Endodermal cell (in vitro differentiated cells): ENCODE results near the gene DOK3. TPM values are rescaled to one million over a fixed set of nuclear protein-coding genes. Genes with fewer than 3 reads are reported as not detected.

Experiments
- DNase-seq: peaks from one replicate; pipeline ENCODE4 v3.0.0-alpha.2; 2017
- H3K27ac ChIP-seq: 2 replicates; pipeline ENCODE4 v1.5.1; 2013; ENCODE audit warnings: mild to moderate bottlenecking, low read depth, low read length, moderate library complexity
- H3K27me3 ChIP-seq: 2 replicates; pipeline ENCODE4 v1.6.1; 2013; ENCODE audit warnings: mild to moderate bottlenecking, low read length, moderate library complexity; ENCODE audit not compliant: insufficient read depth, control insufficient read depth, poor library complexity, severe bottlenecking
- H3K36me3 ChIP-seq: 2 replicates; pipeline ENCODE4 v1.7.0; 2013; ENCODE audit warnings: mild to moderate bottlenecking, low read length, moderate library complexity; ENCODE audit not compliant: control insufficient read depth, insufficient read depth
- H3K4me1 ChIP-seq: one replicate; pipeline ENCODE4 v1.7.0; 2013; ENCODE audit warnings: low read length; ENCODE audit not compliant: control insufficient read depth, insufficient read depth
- H3K4me3 ChIP-seq: 2 replicates; pipeline ENCODE4 v1.5.1; 2013; ENCODE audit warnings: mild to moderate bottlenecking, low read length, moderate library complexity
- H3K9ac ChIP-seq: 2 replicates; pipeline ENCODE4 v1.6.1; 2013; ENCODE audit warnings: mild to moderate bottlenecking, low read length, moderate library complexity; ENCODE audit not compliant: poor library complexity, severe bottlenecking; ENCODE audit errors: extremely low read depth
- H3K9me3 ChIP-seq: 2 replicates; pipeline ENCODE4 v1.6.1; 2013; ENCODE audit warnings: mild to moderate bottlenecking, low read length, moderate library complexity; ENCODE audit not compliant: control insufficient read depth
- H3K27ac Mint-ChIP-seq: 2 replicates; pipeline ENCODE4 v1.8.0; 2020; ENCODE audit warnings: mixed read lengths
- H3K27me3 Mint-ChIP-seq: 2 replicates; pipeline ENCODE4 v1.8.0; 2021; ENCODE audit warnings: mild to moderate bottlenecking, mixed read lengths; ENCODE audit not compliant: insufficient read depth
- H3K36me3 Mint-ChIP-seq: 2 replicates; pipeline ENCODE4 v1.8.0; 2020; ENCODE audit warnings: low read depth, mixed read lengths
- H3K4me1 Mint-ChIP-seq: 2 replicates; pipeline ENCODE4 v1.8.0; 2020; ENCODE audit warnings: mixed read lengths
- H3K4me3 Mint-ChIP-seq: 2 replicates; pipeline ENCODE4 v1.8.0; 2020; ENCODE audit warnings: mild to moderate bottlenecking, moderate library complexity, mixed read lengths
- H3K9me3 Mint-ChIP-seq: 2 replicates; pipeline ENCODE4 v1.8.0; 2020; ENCODE audit warnings: mild to moderate bottlenecking, mixed read lengths
- WGBS, 2 experiments: methylation state at CpG; one replicate each; pipeline versions ENCODE4 v1.1.5 to v1.1.7; 2013; ENCODE audit warnings: missing lambda C conversion rate in 2 of 2, mixed read lengths in 1 of 2; ENCODE audit not compliant: insufficient coverage in 1 of 2, insufficient read length in 1 of 2; 5-methylcytosine and 5-hydroxymethylcytosine counted together
- total RNA-seq, 2 donors: library from RNA; stranded (reverse); fragmentation: NEBNext Ultra II Directional in 1 of 2; extraction: Animal tissue kit (Norgen Biotek cat#: 25700) in 1 of 2; gene quantifications; 2 replicates in 1 of 2; 3 replicates in 1 of 2; pipeline ENCODE4 v1.2.1, GENCODE V29; 2021
- TF ChIP-seq, protein P1 (sequence below): fragments of 200-600 bp; sonication (generic); conservative IDR thresholded peaks from 2 replicates; pipeline ENCODE4 v1.5.0; 2021; ENCODE audit warnings: antibody characterized with exemption, mild to moderate bottlenecking

The DOK3 gene
- total RNA-seq, 2 donors from 2014 or later, result 2.1 to 7.7 TPM

DNA sequence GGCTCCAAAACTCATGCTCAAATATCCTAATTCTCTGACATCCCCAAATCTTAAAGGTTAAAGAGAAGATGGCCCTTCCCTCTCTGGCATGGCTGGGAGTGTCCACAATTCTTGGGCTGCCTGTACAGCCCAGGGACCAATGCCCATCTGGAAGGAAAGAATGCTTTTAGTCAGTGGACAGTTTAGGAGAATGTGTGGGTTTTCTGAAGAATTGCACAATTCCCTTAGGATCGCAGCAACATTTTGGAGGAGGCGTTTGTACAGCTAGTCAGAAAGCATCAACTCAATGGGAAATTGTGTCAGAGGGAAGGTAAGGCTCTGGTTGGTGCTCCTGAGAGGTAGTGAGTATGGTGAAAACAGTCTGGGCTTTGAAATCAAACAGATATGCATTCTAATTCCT lies 29.8 kb upstream of the DOK3 start:
- H3K4me3 Mint-ChIP-seq, result no peak overlapping the region
- WGBS, 2 experiments, result 95 to 100% methylated on average over 2 of the region's 2 CpGs
- no peaks in the 10 kb centered on the region for H3K9me3 ChIP-seq
- H3K4me1 ChIP-seq, result peaks cover 13% of the 10 kb centered on the region
- H3K36me3 ChIP-seq, result peaks cover 86% of the 10 kb centered on the region
- TF ChIP-seq, protein P1, sequence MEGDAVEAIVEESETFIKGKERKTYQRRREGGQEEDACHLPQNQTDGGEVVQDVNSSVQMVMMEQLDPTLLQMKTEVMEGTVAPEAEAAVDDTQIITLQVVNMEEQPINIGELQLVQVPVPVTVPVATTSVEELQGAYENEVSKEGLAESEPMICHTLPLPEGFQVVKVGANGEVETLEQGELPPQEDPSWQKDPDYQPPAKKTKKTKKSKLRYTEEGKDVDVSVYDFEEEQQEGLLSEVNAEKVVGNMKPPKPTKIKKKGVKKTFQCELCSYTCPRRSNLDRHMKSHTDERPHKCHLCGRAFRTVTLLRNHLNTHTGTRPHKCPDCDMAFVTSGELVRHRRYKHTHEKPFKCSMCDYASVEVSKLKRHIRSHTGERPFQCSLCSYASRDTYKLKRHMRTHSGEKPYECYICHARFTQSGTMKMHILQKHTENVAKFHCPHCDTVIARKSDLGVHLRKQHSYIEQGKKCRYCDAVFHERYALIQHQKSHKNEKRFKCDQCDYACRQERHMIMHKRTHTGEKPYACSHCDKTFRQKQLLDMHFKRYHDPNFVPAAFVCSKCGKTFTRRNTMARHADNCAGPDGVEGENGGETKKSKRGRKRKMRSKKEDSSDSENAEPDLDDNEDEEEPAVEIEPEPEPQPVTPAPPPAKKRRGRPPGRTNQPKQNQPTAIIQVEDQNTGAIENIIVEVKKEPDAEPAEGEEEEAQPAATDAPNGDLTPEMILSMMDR, result no peak
- H3K4me1 Mint-ChIP-seq, result peaks cover 10% of the 10 kb centered on the region
- no peak overlapping the region for H3K9ac ChIP-seq
- H3K36me3 Mint-ChIP-seq, result peaks cover 58% of the 10 kb centered on the region
- H3K4me3 ChIP-seq, result no peak overlapping the region
- DNase-seq, result no peak
- no peak overlapping the region for H3K27ac ChIP-seq
- no peaks in the 10 kb centered on the region for H3K27me3 ChIP-seq
- no peaks in the 10 kb centered on the region for H3K27me3 Mint-ChIP-seq
- H3K27ac Mint-ChIP-seq, result peak overlapping the region; percentile 21
- no peaks in the 10 kb centered on the region for H3K9me3 Mint-ChIP-seq

GRCh38 chr5:177538876-177539275 lies 29.2 kb upstream of the DOK3 start:
- Histone ChIP-seq H3K36me3 (peaks cover 86% of the 10 kb centered on the region), H3K4me3 (no peak overlapping the region), H3K27me3 (no peaks in the 10 kb centered on the region), H3K9me3 (no peaks in the 10 kb centered on the region), H3K9ac (no peak overlapping the region), H3K4me1 (peaks cover 8% of the 10 kb centered on the region), H3K27ac (no peak overlapping the region)
- H3K27ac Mint-ChIP-seq, result no peak overlapping the region
- peaks cover 60% of the 10 kb centered on the region for H3K36me3 Mint-ChIP-seq
- 94 to 95% methylated on average over 6 to 10 of the region's 10 CpGs for WGBS, 2 experiments
- TF ChIP-seq, protein P1, result no peak
- H3K4me3 Mint-ChIP-seq, result no peak overlapping the region
- peaks cover 5% of the 10 kb centered on the region for H3K4me1 Mint-ChIP-seq
- H3K27me3 Mint-ChIP-seq, result no peaks in the 10 kb centered on the region
- H3K9me3 Mint-ChIP-seq, result no peaks in the 10 kb centered on the region
- DNase-seq, result no peak

GRCh38 chr5:177537389-177538361 lies 28.0 kb upstream of the DOK3 start:
- 72 to 87% methylated on average over 6 to 15 of the region's 15 CpGs for WGBS, 2 experiments
- Histone ChIP-seq H3K9ac (no peak overlapping the region), H3K4me1 (no peaks in the 10 kb centered on the region), H3K27ac (no peak overlapping the region), H3K27me3 (no peaks in the 10 kb centered on the region), H3K9me3 (no peaks in the 10 kb centered on the region), H3K4me3 (no peak overlapping the region), H3K36me3 (peaks cover 85% of the 10 kb centered on the region)
- Mint-ChIP-seq H3K4me3 (no peak overlapping the region), H3K36me3 (peaks cover 65% of the 10 kb centered on the region), H3K27ac (peak overlapping the region; percentile 80), H3K4me1 (no peaks in the 10 kb centered on the region), H3K27me3 (no peaks in the 10 kb centered on the region), H3K9me3 (no peaks in the 10 kb centered on the region)
- TF ChIP-seq, protein P1, result no peak
- no peak for DNase-seq
